Right lobe of liver (tissue), 6 donors: ENCODE data around the gene ERC2. TPM values are rescaled to one million over a fixed set of nuclear protein-coding genes. Genes with fewer than 3 reads are reported as not detected.

Experiments
- ATAC-seq, 4 donors: fragments of 200-7000 bp; cut with Tn5 transposase; one replicate each; pipeline ENCODE4 v1.9.1; 2020; ENCODE audit warnings: mild to moderate bottlenecking in 4 of 4, moderate library complexity in 4 of 4
- DNase-seq, 3 donors: peaks; one replicate each; pipeline ENCODE4 v3.0.0-alpha.2; 2020
- H3K27ac ChIP-seq, 3 donors: fragments of 200-600 bp; one replicate each; pipeline ENCODE4 v1.8.0; 2022
- H3K27me3 ChIP-seq, 2 donors: fragments of 200-600 bp; one replicate each; pipeline ENCODE4 v1.8.0; 2022
- H3K36me3 ChIP-seq, 4 donors: fragments of 200-600 bp; sonication (generic) in 1 of 4; one replicate each; pipeline versions ENCODE4 v1.5.1 to v1.8.0; 2017 to 2022; ENCODE audit warnings: control low read depth in 1 of 4
- H3K4me1 ChIP-seq, 4 donors: fragments of 200-600 bp; sonication (generic) in 1 of 4; one replicate each; pipeline versions ENCODE4 v1.5.1 to v1.8.0; 2017 to 2022; ENCODE audit warnings: control low read depth in 1 of 4
- H3K4me3 ChIP-seq, 3 donors: fragments of 200-600 bp; one replicate each; pipeline ENCODE4 v1.8.0; 2022
- H3K9me3 ChIP-seq, 4 donors: fragments of 200-600 bp; sonication (generic) in 1 of 4; one replicate each; pipeline versions ENCODE4 v1.5.1 to v1.8.0; 2017 to 2022; ENCODE audit warnings: control low read depth in 1 of 4
- CTCF ChIP-seq, 4 donors: fragments of 200-600 bp in 3 of 4; fragments of 450-650 bp in 1 of 4; IDR thresholded peaks; one replicate each; pipeline versions ENCODE4 v1.5.1 to v1.8.0; 2016 to 2022; ENCODE audit warnings: antibody characterized with exemption in 4 of 4, mild to moderate bottlenecking in 2 of 4
- POLR2A ChIP-seq: fragments of 450-650 bp; IDR thresholded peaks from one replicate; pipeline ENCODE4 v1.6.1; 2017; ENCODE audit warnings: antibody characterized with exemption, mild to moderate bottlenecking
- WGBS: methylation state at CpG from one replicate; pipeline ENCODE4 v1.1.6; 2018; ENCODE audit warnings: low coverage, low lambda C conversion rate; ENCODE audit not compliant: insufficient coverage; ENCODE audit errors: missing lambda C conversion rate; 5-methylcytosine and 5-hydroxymethylcytosine counted together
- intact Hi-C, 2 donors: fragments of 100-400 bp; cut with DNase I; formaldehyde crosslinking; loops; one replicate each; pipeline versions ENCODE4 v1.11.2 to v1.14.1; 2022
- total RNA-seq, 6 experiments: library from RNA; depleted of rRNA in 2 of 6; stranded (reverse); fragments of >200 nt in 2 of 6; fragmentation: NEBNext Ultra II Directional in 3 of 6; extraction: Animal tissue kit (Norgen Biotek cat#: 25700) in 3 of 6; gene quantifications; one replicate each; pipeline versions ENCODE4 v1.1.0 to v1.2.4, GENCODE V29; 2016 to 2023
- donor health status: DM: no; HTN: yes; CAD: no.
- donor health status: DM: no; HTN: no; CAD: no.
- donor health status: DM: no; HTN: no; CAD: no.
- donor health status: DM: no; HTN: yes; CAD: no.
- donor health status: DM: no; HTN: yes; CAD: no.

ERC2 gene
- total RNA-seq, 6 experiments from 2014 or later: not detected

- no peak overlapping the region for H3K27ac ChIP-seq
- WGBS: 82% methylated on average over 4 of the region's 4 CpGs
- H3K4me1 ChIP-seq: no peaks in the 10 kb centered on the region
- DNase-seq (no peak), ATAC-seq (no peak)
- intact Hi-C loops: no loop called here
- no peaks in the 10 kb centered on the region for H3K36me3 ChIP-seq
- no peaks in the 10 kb centered on the region for H3K27me3 ChIP-seq
- no peaks in the 10 kb centered on the region for H3K9me3 ChIP-seq
- no peak overlapping the region for H3K4me3 ChIP-seq
- TF ChIP-seq CTCF (IDR thresholded peaks at IDR 0.05) (no peak), POLR2A (no peak)
Observed at GRCh38 chr3:56336023-56336422, 132.2 kb downstream of the ERC2 start.

- 45% methylated on average over 2 of the region's 3 CpGs for WGBS
- H3K27me3 ChIP-seq: no peaks in the 10 kb centered on the region
- DNase-seq (no peak), ATAC-seq (no peak)
- H3K4me3 ChIP-seq: no peak overlapping the region
- intact Hi-C loops: no loop called here
- no peaks in the 10 kb centered on the region for H3K9me3 ChIP-seq
- no peaks in the 10 kb centered on the region for H3K36me3 ChIP-seq
- H3K27ac ChIP-seq: no peak overlapping the region
- no peak for TF ChIP-seq POLR2A
- no peaks in the 10 kb centered on the region for H3K4me1 ChIP-seq
Observed at GRCh38 chr3:56324473-56324872, 143.8 kb downstream of the ERC2 start.

GRCh38 chr3:56323986-56324420 lies 144.3 kb downstream of the ERC2 start:
- intact Hi-C loops: no loop called here
- H3K27me3 ChIP-seq: no peaks in the 10 kb centered on the region
- H3K36me3 ChIP-seq: no peaks in the 10 kb centered on the region
- TF ChIP-seq CTCF (IDR thresholded peaks at IDR 0.05): no peak
- no peak for TF ChIP-seq POLR2A
- no peak overlapping the region for H3K27ac ChIP-seq
- no peak for DNase-seq
- peak in 3 of 4 donors; percentile 42 to 77 (median 74) for ATAC-seq
- 18% methylated on average over 2 of the region's 2 CpGs for WGBS
- H3K9me3 ChIP-seq: no peaks in the 10 kb centered on the region
- no peaks in the 10 kb centered on the region for H3K4me1 ChIP-seq
- no peak overlapping the region for H3K4me3 ChIP-seq

GRCh38 chr3:56322862-56323261 lies 145.4 kb downstream of the ERC2 start:
- no peaks in the 10 kb centered on the region for H3K9me3 ChIP-seq
- no peak overlapping the region for H3K4me3 ChIP-seq
- no peaks in the 10 kb centered on the region for H3K36me3 ChIP-seq
- intact Hi-C loops: no loop called here
- WGBS: 80% methylated on average over 2 of the region's 2 CpGs
- H3K27me3 ChIP-seq: no peaks in the 10 kb centered on the region
- TF ChIP-seq POLR2A: no peak
- no peak for TF ChIP-seq CTCF (IDR thresholded peaks at IDR 0.05)
- DNase-seq (no peak), ATAC-seq (no peak)
- H3K4me1 ChIP-seq: no peaks in the 10 kb centered on the region
- no peak overlapping the region for H3K27ac ChIP-seq

- Histone ChIP-seq H3K27ac (no peak overlapping the region), H3K27me3 (no peaks in the 10 kb centered on the region), H3K4me1 (no peaks in the 10 kb centered on the region), H3K36me3 (no peaks in the 10 kb centered on the region), H3K9me3 (no peaks in the 10 kb centered on the region), H3K4me3 (no peak overlapping the region)
- intact Hi-C loops: no loop called here
- ATAC-seq: no peak
- no peak for TF ChIP-seq CTCF (IDR thresholded peaks at IDR 0.05)
- no peak for TF ChIP-seq POLR2A
- no peak for DNase-seq
- WGBS: 94% methylated on average over 2 of the region's 2 CpGs
Observed at GRCh38 chr3:56321892-56322291, 146.4 kb downstream of the ERC2 start.
